Colonic mucosa (tissue), 4 donors: ENCODE measurements around the gene BBS1. TPM values are rescaled to one million over a fixed set of nuclear protein-coding genes. Genes with fewer than 3 reads are reported as not detected.

ENCODE experiments used
- DNase-seq: peaks from one replicate; pipeline ENCODE4 v3.0.0-alpha.2; 2020
- H3K27ac ChIP-seq: fragments of 200-600 bp; one replicate; pipeline ENCODE4 v1.8.0; 2021
- H3K27me3 ChIP-seq: fragments of 200-600 bp; one replicate; pipeline ENCODE4 v1.8.0; 2021
- H3K36me3 ChIP-seq: fragments of 200-600 bp; one replicate; pipeline ENCODE4 v1.8.0; 2021
- H3K4me1 ChIP-seq: fragments of 200-600 bp; one replicate; pipeline ENCODE4 v1.8.0; 2021; ENCODE audit warnings: mild to moderate bottlenecking
- H3K4me3 ChIP-seq: fragments of 200-600 bp; one replicate; pipeline ENCODE4 v1.8.0; 2021
- H3K9ac ChIP-seq, 2 donors: one replicate each; pipeline ENCODE4 v1.7.0; 2013; ENCODE audit warnings: control low read depth in 2 of 2, low read depth in 2 of 2, low read length in 2 of 2
- H3K9me3 ChIP-seq: fragments of 200-600 bp; one replicate; pipeline ENCODE4 v1.8.0; 2021
- intact Hi-C: fragments of 100-400 bp; cut with DNase I; formaldehyde crosslinking; loops from one replicate; pipeline ENCODE4 v1.14.1; 2022
- total RNA-seq, 2 donors: library from RNA; stranded (reverse); fragmentation: NEBNext Ultra II Directional in 1 of 2; extraction: Animal tissue kit (Norgen Biotek cat#: 25700) in 1 of 2; gene quantifications; one replicate each; pipeline ENCODE4 v1.2.1, GENCODE V29; 2021
- TF ChIP-seq, protein P1 (sequence below): fragments of 200-600 bp; IDR thresholded peaks from one replicate; pipeline ENCODE4 v1.8.0; 2022; ENCODE audit warnings: antibody characterized with exemption, mild to moderate bottlenecking
- donor health status: healthy.
- donor health status: DM: no; HTN: no; CAD: no.
- donor health status: DM: no; HTN: no; CAD: no.

BBS1 gene
- total RNA-seq, 2 donors from 2014 or later: 16.8 to 25.8 TPM

DNA sequence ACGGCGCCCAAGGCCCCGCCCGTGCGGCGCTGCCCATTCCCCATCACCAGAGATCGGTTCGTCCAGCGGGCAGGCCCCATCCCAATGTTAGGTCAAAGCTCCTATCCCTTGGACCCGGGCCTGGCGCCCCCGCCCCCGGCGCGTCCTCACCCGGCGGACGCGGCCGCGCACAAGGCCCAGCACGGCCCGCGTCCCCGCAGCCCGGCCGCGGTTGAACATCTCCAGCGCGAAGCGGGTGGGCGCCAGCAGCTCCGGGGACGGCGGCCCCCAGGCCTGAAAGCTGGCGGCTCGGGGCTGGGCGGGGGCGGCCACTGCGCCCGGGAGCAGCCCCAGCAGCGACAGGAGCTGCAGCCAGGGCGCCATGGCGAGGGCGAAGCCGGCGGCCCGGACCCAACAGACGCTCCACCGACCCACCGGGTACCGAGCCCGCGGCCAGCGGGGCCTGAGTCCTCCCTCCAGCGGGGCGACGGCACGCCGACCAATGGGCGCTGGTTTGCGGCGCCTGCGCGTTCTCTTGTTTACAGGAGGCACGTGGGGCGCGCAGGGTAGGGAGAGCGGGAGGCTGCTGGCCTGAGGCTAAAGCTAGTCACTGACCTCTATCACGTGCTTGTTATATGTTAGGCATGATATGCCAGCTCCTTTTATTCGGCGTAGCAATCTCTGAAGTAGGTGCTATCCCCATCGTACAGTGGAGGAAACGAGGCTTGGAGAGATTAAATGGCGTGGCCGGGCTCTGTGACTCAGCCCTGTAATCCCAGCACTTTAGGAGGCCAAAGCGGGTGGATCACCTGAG lies 57.9 kb downstream of the BBS1 start, which contains the start of gene CTSF:
TSS of gene CTSF (minus strand) at position 483 of the 793 bp plus-strand sequence. CDS start at position 363, 120 bp downstream.
- DNase-seq: peak; percentile 87
- Histone ChIP-seq H3K27me3 (peaks cover 4% of the 10 kb centered on the region), H3K9me3 (no peaks in the 10 kb centered on the region), H3K27ac (no peak within 1 kb of the TSS), H3K4me3 (peak within 1 kb of the TSS; percentile 73), H3K36me3 (no peaks in the 10 kb centered on the region), H3K9ac (peak within 1 kb of the TSS in 1 of 2 donors; percentile 69), H3K4me1 (no peaks in the 10 kb centered on the region)
- intact Hi-C loops: no loop called here
- TF ChIP-seq, protein P1, sequence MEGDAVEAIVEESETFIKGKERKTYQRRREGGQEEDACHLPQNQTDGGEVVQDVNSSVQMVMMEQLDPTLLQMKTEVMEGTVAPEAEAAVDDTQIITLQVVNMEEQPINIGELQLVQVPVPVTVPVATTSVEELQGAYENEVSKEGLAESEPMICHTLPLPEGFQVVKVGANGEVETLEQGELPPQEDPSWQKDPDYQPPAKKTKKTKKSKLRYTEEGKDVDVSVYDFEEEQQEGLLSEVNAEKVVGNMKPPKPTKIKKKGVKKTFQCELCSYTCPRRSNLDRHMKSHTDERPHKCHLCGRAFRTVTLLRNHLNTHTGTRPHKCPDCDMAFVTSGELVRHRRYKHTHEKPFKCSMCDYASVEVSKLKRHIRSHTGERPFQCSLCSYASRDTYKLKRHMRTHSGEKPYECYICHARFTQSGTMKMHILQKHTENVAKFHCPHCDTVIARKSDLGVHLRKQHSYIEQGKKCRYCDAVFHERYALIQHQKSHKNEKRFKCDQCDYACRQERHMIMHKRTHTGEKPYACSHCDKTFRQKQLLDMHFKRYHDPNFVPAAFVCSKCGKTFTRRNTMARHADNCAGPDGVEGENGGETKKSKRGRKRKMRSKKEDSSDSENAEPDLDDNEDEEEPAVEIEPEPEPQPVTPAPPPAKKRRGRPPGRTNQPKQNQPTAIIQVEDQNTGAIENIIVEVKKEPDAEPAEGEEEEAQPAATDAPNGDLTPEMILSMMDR: no peak

DNA sequence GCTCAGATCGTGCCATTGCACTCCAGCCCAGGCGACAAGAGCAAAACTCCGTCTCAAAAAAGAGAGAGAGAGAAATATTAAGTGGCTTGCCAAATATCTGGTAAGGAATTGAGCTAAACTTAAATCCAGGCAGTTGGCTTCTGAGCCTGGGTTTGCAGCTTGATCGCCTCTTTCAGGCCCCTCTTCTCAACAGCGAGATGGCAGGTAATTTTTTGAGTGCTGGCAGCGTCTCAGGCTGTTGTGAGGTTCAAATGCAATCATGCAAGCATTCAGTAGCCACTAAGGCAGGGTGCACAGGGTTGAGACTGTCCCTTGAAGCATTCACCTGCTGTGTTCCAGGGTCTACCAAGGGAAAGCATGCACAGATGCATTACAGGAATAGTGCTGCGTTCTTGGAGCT lies 58.6 kb downstream of the BBS1 start:
- Histone ChIP-seq H3K4me3 (no peak overlapping the region), H3K27me3 (peaks cover 4% of the 10 kb centered on the region), H3K4me1 (no peaks in the 10 kb centered on the region), H3K36me3 (no peaks in the 10 kb centered on the region), H3K9ac (no peak overlapping the region), H3K27ac (no peak overlapping the region), H3K9me3 (no peaks in the 10 kb centered on the region)
- intact Hi-C loops: no loop called here
- no peak for DNase-seq
- TF ChIP-seq, protein P1: no peak

DNA sequence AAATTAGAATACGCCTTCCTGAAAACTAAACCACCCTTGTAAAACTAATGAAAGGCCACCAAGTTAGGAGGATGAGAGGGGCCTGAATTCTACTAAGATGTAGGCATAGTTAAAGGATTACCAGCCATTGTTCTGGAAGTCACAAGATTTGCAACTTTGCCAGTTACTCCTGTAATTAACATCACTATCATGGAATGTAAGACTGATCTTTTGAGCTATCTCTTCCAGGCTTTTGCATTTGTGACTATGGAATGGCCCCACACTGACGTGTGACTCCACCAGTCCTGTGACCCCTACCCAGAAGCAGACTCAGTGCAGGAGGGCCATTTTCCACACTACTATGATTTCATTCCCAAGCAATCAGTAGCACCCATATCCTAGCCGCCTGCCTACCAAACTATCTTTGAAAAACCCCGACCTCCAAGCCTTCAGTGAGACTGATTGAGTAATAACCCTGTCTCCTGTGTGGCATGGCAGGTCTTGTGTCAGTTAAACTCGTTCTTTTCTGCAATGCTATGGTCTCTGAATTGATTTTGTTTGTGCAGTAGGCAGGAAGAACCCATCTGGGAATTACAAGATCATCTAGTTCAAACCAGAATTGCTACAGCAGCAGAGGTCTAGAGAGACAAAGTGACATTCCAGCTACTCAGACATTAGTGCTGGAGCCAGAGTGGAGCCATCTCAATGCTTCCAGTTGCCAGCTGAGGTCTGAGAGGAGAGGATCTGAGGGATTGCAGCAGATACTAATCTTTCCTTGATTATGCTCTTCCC lies 59.8 kb downstream of the BBS1 start:
- DNase-seq: no peak
- H3K4me3 ChIP-seq: no peak overlapping the region
- peaks cover 4% of the 10 kb centered on the region for H3K27me3 ChIP-seq
- intact Hi-C loops: no loop called here
- TF ChIP-seq, protein P1: no peak
- H3K4me1 ChIP-seq: no peaks in the 10 kb centered on the region
- no peaks in the 10 kb centered on the region for H3K36me3 ChIP-seq
- no peaks in the 10 kb centered on the region for H3K9me3 ChIP-seq
- no peak overlapping the region for H3K27ac ChIP-seq
- H3K9ac ChIP-seq: no peak overlapping the region

DNA sequence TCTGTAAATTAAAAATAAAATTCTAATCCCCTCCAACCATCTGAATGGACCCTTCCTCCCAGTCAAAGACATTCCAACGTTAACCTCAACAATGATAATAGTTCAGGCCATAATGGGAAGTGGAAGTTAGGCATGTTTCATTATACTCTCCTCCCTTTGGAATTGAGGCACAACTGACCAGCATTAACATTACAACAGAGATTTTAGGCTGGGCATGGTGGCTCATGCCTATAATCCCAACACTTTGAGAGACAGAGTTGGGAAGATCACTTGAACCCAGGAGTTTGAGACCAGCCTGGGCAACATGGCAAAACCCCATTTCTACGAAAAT lies 60.4 kb downstream of the BBS1 start:
- H3K4me1 ChIP-seq: no peaks in the 10 kb centered on the region
- H3K36me3 ChIP-seq: no peaks in the 10 kb centered on the region
- no peak overlapping the region for H3K4me3 ChIP-seq
- H3K9me3 ChIP-seq: no peaks in the 10 kb centered on the region
- TF ChIP-seq, protein P1: no peak
- peaks cover 4% of the 10 kb centered on the region for H3K27me3 ChIP-seq
- no peak overlapping the region for H3K27ac ChIP-seq
- intact Hi-C loops: no loop called here
- no peak for DNase-seq
- H3K9ac ChIP-seq: no peak overlapping the region

DNA sequence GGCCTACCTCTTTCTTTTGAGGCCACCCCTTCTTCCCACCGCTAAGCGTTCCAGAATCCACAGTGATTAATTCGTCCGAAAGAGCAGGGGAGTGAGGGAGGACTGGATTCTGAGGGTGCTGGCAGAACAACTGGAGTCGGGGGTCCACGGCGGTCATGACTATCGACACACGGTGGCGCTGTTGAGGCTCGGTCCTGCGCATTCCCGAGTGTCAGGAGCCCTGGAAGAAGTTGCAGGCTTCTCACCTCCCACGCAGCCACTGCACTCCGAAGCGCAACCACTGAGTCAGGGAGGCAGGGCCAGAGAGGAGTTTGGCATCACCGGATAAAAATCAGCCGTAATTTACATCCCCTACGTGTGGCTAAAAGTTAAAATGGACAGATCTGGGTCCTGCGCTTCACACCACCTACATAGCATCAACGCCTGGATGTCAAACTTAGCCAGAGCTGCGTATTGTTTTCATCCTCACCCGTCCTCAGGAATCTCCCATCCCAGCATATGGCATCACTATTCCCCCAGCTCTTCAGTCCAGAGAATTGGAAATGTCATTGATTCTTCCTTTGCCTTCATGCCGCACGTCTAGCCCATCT lies 68.7 kb downstream of the BBS1 start:
- Histone ChIP-seq H3K36me3 (no peaks in the 10 kb centered on the region), H3K27me3 (no peaks in the 10 kb centered on the region), H3K9ac (no peak overlapping the region), H3K4me1 (no peaks in the 10 kb centered on the region), H3K27ac (no peak overlapping the region), H3K9me3 (no peaks in the 10 kb centered on the region), H3K4me3 (no peak overlapping the region)
- DNase-seq: peak; percentile 73
- TF ChIP-seq, protein P1: peak; percentile 65
- intact Hi-C loops: no loop called here
